Central memory CD4-positive, alpha-beta T cell (primary cell): Measurements from ENCODE around the gene EVPL.
"Not testable (repeated sequence)": the region's sequence is repeated elsewhere in the genome, so short reads cannot be mapped to it uniquely, and the experiment has no call there.

Experiments
- DNase-seq: peaks from one replicate; pipeline ENCODE4 v3.0.0; 2022

The EVPL gene

DNA sequence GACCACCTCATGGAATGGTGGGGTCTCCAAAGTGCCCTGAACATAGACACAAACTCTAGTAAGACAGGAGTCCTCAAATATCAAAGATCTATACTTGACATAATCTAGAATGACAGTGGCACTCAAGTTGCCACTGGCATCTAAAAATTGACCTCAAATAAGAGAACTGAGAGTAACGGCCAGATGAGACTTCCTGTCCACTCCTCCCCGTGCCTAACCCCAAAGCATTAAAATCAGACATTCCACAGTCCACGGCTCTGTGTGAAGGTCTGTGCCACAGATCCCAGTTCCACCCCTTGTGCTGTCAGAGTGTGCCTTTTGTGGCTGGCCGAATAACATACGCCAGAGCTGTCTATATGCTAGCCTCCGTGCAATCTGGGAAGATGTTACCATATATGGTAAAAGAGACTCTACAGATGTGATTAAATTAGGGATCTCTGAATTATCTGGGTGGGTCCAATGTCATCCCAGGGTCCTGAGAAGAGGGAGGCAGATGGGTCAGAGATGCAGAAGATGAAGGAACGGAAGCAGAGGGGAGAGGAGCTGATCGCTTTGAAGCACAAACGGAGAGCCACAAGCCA is 21.0 kb upstream of the EVPL start:
- DNase-seq = no peak

DNA sequence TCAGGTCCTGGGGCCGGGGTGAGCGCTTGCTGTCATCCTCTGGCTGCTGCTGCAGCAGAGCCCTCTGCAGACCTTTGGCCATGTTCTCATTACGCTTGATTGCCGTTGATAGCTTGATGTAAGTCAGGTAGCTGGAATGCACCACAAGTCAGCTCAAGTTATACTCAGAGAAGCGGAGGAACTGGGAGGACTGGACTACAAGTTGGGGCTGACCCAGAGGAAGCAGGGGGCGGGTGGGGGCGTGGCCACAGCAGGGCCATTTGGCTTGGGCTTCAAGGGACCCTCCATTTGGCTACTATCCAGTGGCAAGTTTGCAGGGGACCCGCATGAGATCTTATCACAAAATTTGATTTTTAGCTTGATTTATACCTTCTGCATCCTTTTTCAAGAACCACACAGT is 19.0 kb upstream of the EVPL start:
- no peak for DNase-seq

DNA sequence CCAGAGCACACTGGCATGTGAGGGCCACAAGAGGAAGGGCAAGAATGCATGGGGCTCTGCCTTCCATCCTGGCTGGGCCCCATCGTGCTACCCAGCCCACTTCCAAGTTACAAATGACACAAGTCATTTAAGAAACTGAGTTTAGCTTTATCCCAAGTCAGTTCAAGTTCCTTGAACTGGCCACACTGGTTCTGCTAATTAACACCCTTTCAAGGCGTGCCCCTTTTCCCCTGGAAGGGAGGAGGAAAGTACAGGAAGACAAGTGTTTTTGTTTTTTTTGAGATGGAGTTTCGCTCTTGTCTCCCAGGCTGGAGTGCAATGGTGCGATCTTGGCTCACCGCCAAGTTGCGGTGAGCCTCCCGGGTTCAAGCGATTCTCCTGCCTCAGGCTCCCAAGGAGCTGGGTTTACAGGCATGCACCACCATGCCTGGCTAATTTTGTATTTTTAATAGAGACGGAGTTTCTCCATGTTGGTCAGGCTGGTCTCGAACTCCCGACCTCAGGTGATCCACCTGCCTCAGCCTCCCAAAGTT is 17.4 kb upstream of the EVPL start:
- not testable (repeated sequence) for DNase-seq

- not testable (repeated sequence) for DNase-seq
Observed at GRCh38 chr17:76042868-76043267, 15.8 kb upstream of the EVPL start.

- no peak for DNase-seq
Observed at GRCh38 chr17:76040376-76040775, 13.3 kb upstream of the EVPL start.

DNA sequence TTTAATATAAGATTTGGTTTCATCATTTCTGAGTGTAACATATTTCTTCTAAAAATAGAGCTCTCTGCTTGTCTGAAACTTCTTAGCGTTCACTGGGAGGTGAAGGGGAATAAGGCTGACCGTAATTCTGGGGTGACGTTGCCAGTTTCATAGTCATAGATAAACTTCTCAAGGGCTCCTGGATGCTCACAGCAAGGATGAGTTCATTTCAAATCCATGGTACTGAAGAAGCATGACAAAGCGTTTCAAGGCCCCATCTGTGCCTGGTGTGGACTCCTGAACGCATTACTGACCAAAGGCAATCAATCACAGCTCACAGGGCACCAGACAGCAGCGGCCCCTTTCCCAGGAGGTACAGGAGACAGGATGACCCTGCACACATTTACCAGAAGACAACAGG is 12.0 kb upstream of the EVPL start:
- DNase-seq = no peak

DNA sequence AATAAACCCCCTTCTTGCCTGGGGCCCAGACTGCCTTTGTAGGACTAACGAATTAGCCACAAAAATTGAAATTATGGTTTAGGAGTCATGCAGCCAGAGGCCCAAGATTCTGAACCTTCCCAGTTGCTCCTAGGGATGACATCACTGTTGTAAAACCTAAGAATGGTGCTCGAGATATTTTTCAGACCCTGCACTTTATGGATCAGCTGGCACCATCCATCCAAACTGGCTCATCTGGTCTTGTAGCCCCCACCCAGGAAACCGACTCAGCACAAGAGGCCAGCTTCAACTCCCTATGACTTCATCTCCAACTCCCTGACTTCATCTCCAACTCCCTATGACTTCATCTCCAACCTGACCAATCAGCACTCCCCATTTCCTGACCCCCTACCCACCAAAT is 10.9 kb upstream of the EVPL start:
- DNase-seq = no peak

GRCh38 chr17:76036497-76037261 is 9.6 kb upstream of the EVPL start:
- DNase-seq = no peak

DNA sequence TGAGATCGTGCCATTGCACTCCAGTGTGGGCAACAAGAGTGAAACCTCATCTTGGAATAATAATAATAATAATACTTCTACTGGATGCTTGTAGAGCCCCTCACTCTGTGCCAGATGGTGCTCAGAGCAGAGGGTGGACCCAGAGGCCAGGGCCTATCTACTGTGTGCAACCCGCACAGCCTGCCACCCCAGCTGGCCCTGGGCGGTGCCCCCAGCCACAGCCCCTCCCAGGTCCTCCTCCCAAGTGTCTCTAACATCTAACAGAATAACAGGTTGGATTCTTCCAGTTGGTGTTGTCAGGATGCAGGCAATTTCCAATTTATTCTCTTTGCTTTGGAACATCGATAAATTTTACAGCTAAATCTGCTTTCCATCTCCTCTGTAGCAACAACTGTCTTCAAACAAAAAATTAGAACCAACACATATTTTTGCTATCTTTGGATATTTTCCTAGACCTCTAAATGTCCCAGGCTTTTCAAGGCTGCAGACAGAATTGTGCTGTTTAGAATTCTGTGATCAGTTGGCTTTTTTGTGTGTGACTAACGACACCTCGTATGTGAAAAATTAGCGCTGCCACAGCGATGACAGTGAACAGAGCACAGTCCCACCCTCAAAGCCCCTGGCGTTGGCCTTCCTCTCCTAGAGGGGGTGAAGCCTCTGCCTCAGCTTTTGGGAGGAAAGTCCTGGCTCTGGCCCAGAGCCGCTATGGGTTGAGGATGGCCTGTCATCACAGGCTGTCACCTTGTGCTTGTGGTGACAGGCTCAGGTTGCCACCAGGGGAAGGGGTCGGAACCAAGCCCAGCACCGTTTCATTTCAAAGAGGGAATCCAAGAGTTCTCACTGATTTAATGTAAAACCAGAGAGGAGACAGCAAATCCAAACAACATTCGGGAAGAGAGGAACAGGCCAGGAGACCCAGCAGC is 7.6 kb upstream of the EVPL start:
- DNase-seq = no peak

- no peak for DNase-seq
Observed at GRCh38 chr17:76033139-76033538, 6.0 kb upstream of the EVPL start.

DNA sequence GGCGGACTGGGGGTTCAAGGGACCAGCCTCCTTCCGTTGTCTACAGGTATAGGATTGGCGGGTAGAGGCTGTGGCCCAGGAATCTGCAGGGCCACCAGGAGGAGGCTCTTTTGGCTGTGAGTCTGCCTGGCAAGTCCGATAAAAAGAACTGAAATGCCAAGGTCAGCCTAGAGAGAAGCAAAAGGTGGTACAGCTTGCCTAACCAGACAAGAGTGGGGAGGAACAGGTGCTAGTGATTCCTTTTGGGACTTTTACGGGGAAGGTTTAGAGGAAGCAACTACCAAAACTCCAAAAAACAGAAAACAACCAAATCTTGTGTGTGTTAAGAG is 5.6 kb upstream of the EVPL start:
- DNase-seq = no peak

- no peak for DNase-seq
Observed at GRCh38 chr17:76032073-76032779, 5.1 kb upstream of the EVPL start.

DNA sequence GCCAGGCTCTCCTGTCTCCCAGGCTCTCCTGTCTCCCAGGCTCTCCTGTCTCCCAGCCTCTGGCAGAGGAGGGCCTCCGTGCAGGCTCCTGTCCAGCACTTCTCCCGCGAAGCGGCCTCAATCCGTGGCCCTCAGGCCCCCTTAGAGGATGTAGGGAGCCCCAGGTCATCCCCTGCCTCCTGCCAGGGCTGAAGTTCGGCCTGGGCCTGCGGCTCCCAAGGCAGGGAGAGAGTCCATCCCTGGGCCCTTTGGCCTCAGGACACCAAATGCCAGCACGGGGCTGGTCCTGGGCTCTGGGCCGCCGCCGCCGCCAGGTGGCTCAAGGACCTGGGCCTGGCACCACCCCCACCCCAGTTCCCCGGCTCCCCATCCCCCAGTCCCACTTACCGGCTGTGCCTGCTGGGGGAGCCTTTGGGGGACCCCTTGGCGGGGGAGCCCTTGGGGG is 370 bp downstream of the EVPL start:
- no peak for DNase-seq

- DNase-seq = no peak
Observed at GRCh38 chr17:76025294-76025693, 1.8 kb downstream of the EVPL start.

DNA sequence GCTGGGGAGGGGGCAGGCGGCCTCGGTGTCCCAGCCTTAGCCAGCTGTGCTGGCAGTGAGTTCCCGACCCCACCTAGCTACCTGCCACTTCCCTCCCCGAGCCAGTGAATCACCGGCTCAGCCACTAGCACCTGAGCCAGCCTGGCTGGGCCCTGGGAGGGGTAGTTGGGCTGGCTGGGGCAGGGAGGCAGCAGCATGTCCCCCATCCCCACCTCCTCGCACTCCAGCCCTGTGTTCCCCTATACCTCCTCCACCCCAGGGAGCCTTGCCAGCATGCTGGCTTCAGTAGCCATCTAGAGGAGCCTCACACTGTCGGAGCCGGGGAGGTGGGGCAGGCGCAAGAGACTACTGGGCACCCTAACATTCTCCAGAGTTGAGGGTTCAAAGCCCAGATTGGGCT is 2.8 kb downstream of the EVPL start:
- no peak for DNase-seq

DNA sequence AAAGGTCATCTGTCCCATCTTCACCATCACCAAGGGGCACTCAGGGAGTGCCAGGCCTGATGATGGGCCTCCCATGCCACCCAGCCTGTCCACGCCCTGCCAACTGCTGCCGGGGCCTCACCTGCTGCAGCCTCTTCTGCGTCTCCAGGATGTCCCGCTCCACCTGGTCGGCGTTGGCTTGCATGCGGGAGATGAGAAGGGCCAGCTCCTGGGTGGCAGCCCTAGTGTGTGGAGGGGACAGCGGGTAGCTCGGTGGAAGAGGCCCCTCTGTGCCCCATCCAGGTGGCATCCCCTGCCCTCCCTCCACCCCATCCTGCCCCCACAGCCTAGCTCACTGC is 3.2 kb downstream of the EVPL start:
- DNase-seq = no peak

DNA sequence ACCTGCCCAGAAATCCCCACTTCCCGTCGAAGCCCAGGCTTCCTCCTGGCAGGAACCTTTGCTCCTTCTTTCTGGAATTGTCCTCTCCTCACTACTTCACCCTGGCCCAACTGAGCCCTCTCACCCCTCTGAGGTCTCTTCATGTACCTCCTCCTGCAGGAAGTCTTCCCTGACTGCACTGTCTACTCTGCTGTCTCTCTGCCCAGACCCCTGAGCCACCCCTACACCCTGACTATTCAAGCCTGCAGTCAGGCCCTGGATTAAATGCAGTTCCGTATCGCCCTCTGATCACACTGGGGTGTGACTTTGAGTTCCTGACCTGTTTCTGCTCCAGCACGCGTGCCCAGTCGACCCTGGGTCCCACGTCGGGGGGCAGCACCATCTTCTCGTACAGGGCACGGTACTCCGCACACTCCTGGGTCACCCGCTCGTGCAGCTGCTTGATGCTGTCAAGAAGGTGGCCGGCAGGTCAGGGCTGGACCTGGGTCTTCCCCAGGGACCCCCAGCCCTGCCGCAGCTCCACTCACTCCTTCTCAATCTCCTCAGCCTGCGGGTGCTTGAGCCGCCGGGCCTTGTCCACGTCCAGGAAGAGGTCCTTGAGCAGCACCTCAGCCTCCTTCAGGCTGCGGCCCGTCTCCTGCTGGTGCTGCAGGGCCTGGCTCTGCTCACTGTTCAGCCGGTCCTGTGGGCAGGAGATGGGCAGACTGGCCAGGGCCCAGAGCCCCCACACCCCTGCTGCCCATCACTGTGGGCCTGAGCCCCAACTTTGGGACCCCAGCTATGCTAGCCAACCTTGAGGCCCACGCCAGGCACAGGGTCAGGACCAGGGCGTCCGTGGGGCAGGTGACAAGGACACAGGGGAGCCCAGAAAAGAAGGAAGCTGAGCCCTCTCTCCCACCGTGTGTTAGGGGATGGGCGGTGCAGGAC is 3.9 kb downstream of the EVPL start:
- no peak for DNase-seq

- no peak for DNase-seq
Observed at GRCh38 chr17:76022285-76022684, 4.8 kb downstream of the EVPL start.

DNA sequence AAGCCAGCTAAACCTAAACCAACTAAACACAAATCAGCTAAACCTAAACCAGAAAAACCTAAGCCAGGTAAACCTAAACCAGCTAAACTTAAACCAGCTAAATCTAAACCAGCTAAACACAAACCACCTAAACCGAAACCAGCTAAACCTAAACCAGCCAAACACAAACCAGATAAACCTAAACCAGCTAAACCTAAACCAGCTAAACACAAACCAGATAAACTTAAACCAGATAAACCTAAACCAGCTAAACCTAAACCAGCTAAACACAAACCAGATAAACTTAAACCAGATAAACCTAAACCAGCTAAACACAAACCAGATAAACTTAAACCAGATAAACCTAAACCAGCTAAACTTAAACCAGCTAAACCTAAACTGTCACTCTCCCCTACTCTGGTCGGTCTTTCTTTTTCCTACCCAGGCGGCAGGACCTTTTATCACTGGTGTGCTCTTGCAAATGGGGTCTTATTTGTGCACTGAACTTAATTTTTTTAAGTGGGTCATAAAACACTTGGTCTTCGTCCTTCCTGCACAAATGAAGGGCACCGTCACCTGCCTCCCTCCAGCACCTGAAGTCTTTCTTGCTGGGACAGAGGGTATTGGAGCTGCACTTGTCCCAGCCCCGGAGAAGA is 7.2 kb downstream of the EVPL start:
- DNase-seq = no peak

GRCh38 chr17:76018801-76019200 is 8.3 kb downstream of the EVPL start:
- DNase-seq = no peak

DNA sequence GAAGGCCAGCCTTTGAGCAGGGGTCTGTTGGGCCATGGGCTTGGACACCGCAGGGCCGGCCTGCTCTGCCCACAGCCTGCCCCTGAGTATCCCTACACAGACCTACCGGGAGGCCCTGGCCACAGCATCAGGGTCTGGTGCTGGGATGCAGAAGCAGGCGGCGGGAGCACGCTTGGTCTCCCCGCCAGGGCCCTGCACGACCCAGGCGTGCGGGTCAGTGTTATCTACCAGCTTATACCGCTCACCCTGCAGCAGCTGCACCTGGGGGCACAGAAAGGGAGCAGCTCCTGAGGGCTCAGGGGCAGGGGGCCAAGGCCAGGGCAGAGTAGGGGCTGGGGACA is 8.8 kb downstream of the EVPL start:
- no peak for DNase-seq
